ENCODE measurements around the gene KRTAP5-9.
"Not testable (repeated sequence)": the region's sequence is repeated elsewhere in the genome, so short reads cannot be mapped to it uniquely, and the experiment has no call there.

The KRTAP5-9 gene

GRCh38 chr11:71577469-71578004 lies 29.3 kb downstream of the KRTAP5-9 start:
- TF ChIP-seq CTCF (IDR thresholded peaks at IDR 0.05; ENCODE audit: low read depth, low read length): no peak
- no peak for DNase-seq (ENCODE audit: extremely low read depth, low read depth)

DNA sequence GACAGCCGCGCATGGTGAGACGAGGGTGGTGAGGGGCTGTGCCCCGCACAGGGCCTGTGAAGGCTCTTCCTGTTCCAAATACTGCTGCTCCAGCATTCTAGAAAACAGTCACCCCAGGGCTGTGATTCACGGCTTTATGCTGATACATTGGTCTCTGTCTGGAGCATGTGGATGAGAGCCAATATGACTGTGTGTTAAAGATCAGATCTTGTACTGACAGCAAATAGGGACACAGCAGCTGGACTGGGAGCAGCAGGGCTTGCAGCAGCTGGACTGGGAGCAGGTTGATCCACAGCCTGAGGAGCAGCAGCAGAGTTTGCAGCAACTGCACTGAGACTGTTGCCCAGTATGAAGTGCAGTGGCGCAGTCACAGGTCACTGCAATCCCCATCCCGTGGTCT lies 31.3 kb downstream of the KRTAP5-9 start:
- not testable (repeated sequence) for DNase-seq (ENCODE audit: extremely low read depth, low read depth)

GRCh38 chr11:71580057-71581003 lies 32.1 kb downstream of the KRTAP5-9 start:
- peak; percentile 88 for TF ChIP-seq CTCF (IDR thresholded peaks at IDR 0.05; ENCODE audit: low read depth, low read length)
- peak; percentile 28 for DNase-seq (ENCODE audit: extremely low read depth, low read depth)

GRCh38 chr11:71581826-71582225 lies 33.6 kb downstream of the KRTAP5-9 start:
- TF ChIP-seq CTCF (IDR thresholded peaks at IDR 0.05; ENCODE audit: low read depth, low read length): no peak
- no peak for DNase-seq (ENCODE audit: extremely low read depth, low read depth)

- no peak for TF ChIP-seq CTCF (IDR thresholded peaks at IDR 0.05; ENCODE audit: low read depth, low read length)
- DNase-seq (ENCODE audit: extremely low read depth, low read depth): no peak
Measured at GRCh38 chr11:71582309-71582895, 34.2 kb downstream of the KRTAP5-9 start, which contains the start of gene KRTAP5-11. Gene KRTAP5-11 (minus strand): TSS chr11:71582875. CDS start chr11:71582837, 38 bp downstream.

GRCh38 chr11:71582969-71583368 lies 34.7 kb downstream of the KRTAP5-9 start:
- not testable (repeated sequence) for DNase-seq (ENCODE audit: extremely low read depth, low read depth)

DNA sequence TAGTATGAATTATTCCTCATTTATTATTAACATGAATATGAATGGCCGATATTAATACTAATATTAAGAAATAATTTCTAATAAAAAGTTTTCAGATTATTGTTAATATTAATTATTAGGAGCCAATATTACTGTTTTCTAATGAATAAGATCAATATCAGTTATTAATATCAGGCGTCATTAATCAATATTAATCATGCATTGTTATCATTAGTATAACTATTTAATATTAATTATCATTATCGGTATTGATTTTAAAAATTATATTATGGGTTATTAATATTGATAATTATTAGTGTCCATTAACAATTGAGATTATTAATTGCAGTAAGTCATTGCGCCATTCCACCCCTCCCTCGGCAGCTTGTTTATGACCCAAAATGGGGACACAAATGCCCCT lies 37.5 kb downstream of the KRTAP5-9 start:
- not testable (repeated sequence) for DNase-seq (ENCODE audit: extremely low read depth, low read depth)

GRCh38 chr11:71588314-71588713 lies 40.1 kb downstream of the KRTAP5-9 start:
- DNase-seq (ENCODE audit: extremely low read depth, low read depth): not testable (repeated sequence)

GRCh38 chr11:71588822-71589545 lies 40.8 kb downstream of the KRTAP5-9 start:
- DNase-seq (ENCODE audit: extremely low read depth, low read depth): not testable (repeated sequence)

GRCh38 chr11:71589546-71589920 lies 41.3 kb downstream of the KRTAP5-9 start:
- not testable (repeated sequence) for DNase-seq (ENCODE audit: extremely low read depth, low read depth)

All from AG09319 (cell line).